CD14-positive monocyte (primary cell): Measurements from ENCODE around the gene RFX2. TPM values are rescaled to one million over a fixed set of nuclear protein-coding genes. Genes with fewer than 3 reads are reported as not detected.

Experiments
- DNase-seq, 3 donors: peaks; one replicate each; pipeline ENCODE4 v3.0.0-alpha.2; 2011 to 2022
- H2AFZ ChIP-seq: 2 replicates; pipeline ENCODE4 v1.6.0; 2012; ENCODE audit warnings: mild to moderate bottlenecking, low read depth, low read length, inconsistent platforms; ENCODE audit not compliant: insufficient read depth, poor library complexity, severe bottlenecking
- H3K27ac ChIP-seq, 2 donors: 1 replicate in 1 of 2; 2 replicates in 1 of 2; pipeline ENCODE4 v1.5.1; 2012 to 2013; ENCODE audit warnings: low read length in 2 of 2, control low read depth in 1 of 2, inconsistent platforms in 1 of 2, low read depth in 1 of 2, mild to moderate bottlenecking in 1 of 2
- H3K27me3 ChIP-seq, 2 donors: one replicate each; pipeline versions ENCODE4 v1.6.0 to v1.6.1; 2011 to 2013; ENCODE audit warnings: low read length in 2 of 2; ENCODE audit not compliant: control insufficient read depth in 2 of 2, insufficient read depth in 2 of 2
- H3K36me3 ChIP-seq, 2 donors: replicated peaks in 1 of 2; 1 replicate in 1 of 2; 2 replicates in 1 of 2; pipeline versions ENCODE4 v1.5.1 to v1.6.1; 2012 to 2013; ENCODE audit warnings: low read length in 2 of 2, control low read depth in 1 of 2, inconsistent platforms in 1 of 2, mild to moderate bottlenecking in 1 of 2; ENCODE audit not compliant: insufficient read depth in 2 of 2, control insufficient read depth in 1 of 2
- H3K4me1 ChIP-seq, 2 donors: 1 replicate in 1 of 2; 2 replicates in 1 of 2; pipeline versions ENCODE4 v1.5.1 to v1.6.1; 2012 to 2013; ENCODE audit warnings: low read length in 2 of 2, control low read depth in 1 of 2, inconsistent platforms in 1 of 2, mild to moderate bottlenecking in 1 of 2, moderate library complexity in 1 of 2; ENCODE audit not compliant: insufficient read depth in 2 of 2, control insufficient read depth in 1 of 2
- H3K4me2 ChIP-seq: replicated peaks from 2 replicates; pipeline ENCODE3; 2012; ENCODE audit warnings: low read length, moderate library complexity, mild to moderate bottlenecking; ENCODE audit not compliant: poor library complexity, severe bottlenecking; ENCODE audit errors: extremely low read depth
- H3K4me3 ChIP-seq, 3 experiments: fragments of 200-600 bp in 1 of 3; sonication (generic) in 1 of 3; replicated peaks in 1 of 3; 1 replicate in 2 of 3; 2 replicates in 1 of 3; pipeline ENCODE4 v1.5.1; 2011 to 2013; ENCODE audit warnings: low read length in 3 of 3, mild to moderate bottlenecking in 3 of 3, control low read depth in 2 of 3, low read depth in 2 of 3, inconsistent platforms in 1 of 3, moderate library complexity in 1 of 3
- H3K79me2 ChIP-seq: 2 replicates; pipeline ENCODE4 v1.6.0; 2012; ENCODE audit warnings: mild to moderate bottlenecking, control low read depth, inconsistent platforms, low read length, moderate library complexity; ENCODE audit not compliant: insufficient read depth
- H3K9ac ChIP-seq: 2 replicates; pipeline ENCODE4 v1.6.0; 2017; ENCODE audit warnings: low read length, mild to moderate bottlenecking; ENCODE audit not compliant: insufficient read depth, poor library complexity, severe bottlenecking
- H3K9me3 ChIP-seq, 2 donors: replicated peaks in 1 of 2; 1 replicate in 1 of 2; 2 replicates in 1 of 2; pipeline versions ENCODE4 v1.5.1 to v1.6.1; 2012 to 2013; ENCODE audit warnings: low read length in 2 of 2, control low read depth in 1 of 2; ENCODE audit not compliant: control insufficient read depth in 1 of 2, insufficient read depth in 1 of 2
- H4K20me1 ChIP-seq: 2 replicates; pipeline ENCODE4 v1.6.0; 2012; ENCODE audit warnings: mild to moderate bottlenecking, low read length, control low read depth, moderate library complexity; ENCODE audit not compliant: insufficient read depth
- H3K27ac Mint-ChIP-seq, 7 donors: one replicate each; pipeline ENCODE4 v1.8.0; 2020; ENCODE audit warnings: mild to moderate bottlenecking in 7 of 7, mixed read lengths in 7 of 7, moderate library complexity in 6 of 7, inconsistent platforms in 2 of 7
- H3K27me3 Mint-ChIP-seq, 3 donors: one replicate each; pipeline ENCODE4 v1.8.0; 2021 to 2022; ENCODE audit warnings: low read depth in 3 of 3, mild to moderate bottlenecking in 3 of 3, mixed read lengths in 3 of 3, moderate library complexity in 3 of 3, inconsistent platforms in 1 of 3
- H3K36me3 Mint-ChIP-seq, 2 donors: one replicate each; pipeline ENCODE4 v1.8.0; 2020; ENCODE audit warnings: mixed read lengths in 2 of 2, inconsistent platforms in 1 of 2, mild to moderate bottlenecking in 1 of 2
- H3K4me1 Mint-ChIP-seq: one replicate; pipeline ENCODE4 v1.8.0; 2020; ENCODE audit warnings: mild to moderate bottlenecking, mixed read lengths
- H3K4me3 Mint-ChIP-seq, 2 donors: one replicate each; pipeline ENCODE4 v1.8.0; 2020; ENCODE audit warnings: mild to moderate bottlenecking in 2 of 2, mixed read lengths in 2 of 2, moderate library complexity in 1 of 2
- H3K9me3 Mint-ChIP-seq, 7 donors: one replicate each; pipeline ENCODE4 v1.8.0; 2020 to 2022; ENCODE audit warnings: mixed read lengths in 7 of 7, mild to moderate bottlenecking in 6 of 7, moderate library complexity in 6 of 7, inconsistent platforms in 2 of 7
- CTCF ChIP-seq: fragments of 200-600 bp; IDR thresholded peaks from one replicate; pipeline ENCODE4 v1.8.0; 2022; ENCODE audit warnings: antibody characterized with exemption, mild to moderate bottlenecking
- WGBS: methylation state at CpG from one replicate; pipeline ENCODE4 v1.1.5; 2013; ENCODE audit warnings: missing lambda C conversion rate; ENCODE audit not compliant: insufficient coverage; 5-methylcytosine and 5-hydroxymethylcytosine counted together
- intact Hi-C, 2 donors: fragments of 100-400 bp; cut with micrococcal nuclease; formaldehyde crosslinking; loops; one replicate each; pipeline versions ENCODE4 v1.15.0 to v1.15.1; 2023
- polyA plus RNA-seq, 3 donors: library from polyadenylated mRNA; depleted of rRNA in 1 of 3; unstranded in 2 of 3; stranded (reverse) in 1 of 3; fragments of 300-500 nt in 2 of 3; fragments of >200 nt in 1 of 3; fragmentation: Illumina TruSeq in 2 of 3; gene quantifications; 1 replicate in 2 of 3; 2 replicates in 1 of 3; pipeline ENCODE4 v1.2.3, GENCODE V29; 2012 to 2021

RFX2 gene
- polyA plus RNA-seq, 3 donors, result 5.7 to 12.9 (median 8.7) TPM

DNA sequence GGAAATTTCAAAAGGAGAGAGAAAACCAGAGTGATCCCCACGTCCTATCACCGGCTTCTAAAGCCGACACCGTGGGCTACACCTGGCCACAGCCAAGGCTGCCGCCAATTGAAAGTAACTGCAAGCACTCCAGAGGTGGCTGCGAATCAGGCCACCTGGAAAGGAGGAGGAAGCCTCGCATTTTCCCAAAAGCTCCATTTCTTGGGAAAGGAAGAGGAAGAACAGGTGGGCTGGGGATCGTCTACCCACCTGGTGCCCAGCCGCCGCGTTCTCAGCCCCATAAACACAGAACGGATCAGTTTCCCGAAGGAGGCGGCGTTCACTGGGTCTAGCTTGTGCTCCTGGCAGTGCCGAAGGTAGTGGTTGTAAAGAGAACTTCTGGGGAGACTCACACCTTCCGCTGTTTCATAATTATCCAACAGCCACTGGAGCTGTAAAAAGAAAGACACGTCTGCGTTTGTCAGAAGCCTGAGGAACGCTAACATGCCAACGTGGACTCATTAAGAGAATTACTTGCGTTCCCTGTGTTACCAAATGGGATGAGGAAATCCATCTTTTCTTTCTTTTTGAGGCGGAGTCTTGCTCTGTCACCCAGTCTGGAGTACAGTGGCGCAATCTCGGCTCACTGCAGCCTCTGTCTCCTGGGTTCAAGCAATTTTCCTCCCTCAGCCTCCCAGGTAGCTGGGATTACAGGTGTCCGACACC is 94.3 kb downstream of the RFX2 start:
- 98% methylated on average over 12 of the region's 26 CpGs for WGBS
- Histone ChIP-seq H3K79me2 (no peaks in the 10 kb centered on the region), H3K27me3 (no peaks in the 10 kb centered on the region), H4K20me1 (no peaks in the 10 kb centered on the region), H3K9ac (no peak overlapping the region), H3K4me1 (no peaks in the 10 kb centered on the region), H3K9me3 (no peaks in the 10 kb centered on the region), H3K4me3 (no peak overlapping the region), H3K4me2 (no peak overlapping the region), H3K36me3 (no peaks in the 10 kb centered on the region), H2AFZ (no peak overlapping the region), H3K27ac (no peak overlapping the region)
- no peaks in the 10 kb centered on the region for H3K9me3 Mint-ChIP-seq
- no peak overlapping the region for H3K4me3 Mint-ChIP-seq
- peaks cover 0 to 4% (median 0%) of the 10 kb centered on the region in 3 donors for H3K27me3 Mint-ChIP-seq
- peaks cover 3 to 20% of the 10 kb centered on the region in 2 donors for H3K36me3 Mint-ChIP-seq
- no peak overlapping the region for H3K27ac Mint-ChIP-seq
- H3K4me1 Mint-ChIP-seq, result peaks cover 5% of the 10 kb centered on the region
- no peak for TF ChIP-seq CTCF
- no peak for DNase-seq
- intact Hi-C loops, result no loop called here

GRCh38 chr19:6014551-6015135 is 95.7 kb downstream of the RFX2 start:
- H3K4me3 ChIP-seq, result no peak overlapping the region
- Mint-ChIP-seq H3K27me3 (peaks cover 0 to 4% (median 0%) of the 10 kb centered on the region in 3 donors), H3K27ac (no peak overlapping the region), H3K9me3 (no peaks in the 10 kb centered on the region), H3K36me3 (peaks cover 6 to 28% of the 10 kb centered on the region in 2 donors), H3K4me3 (no peak overlapping the region), H3K4me1 (no peaks in the 10 kb centered on the region)
- no peak for DNase-seq
- WGBS, result 96% methylated on average over 8 of the region's 13 CpGs
- no peaks in the 10 kb centered on the region for H4K20me1 ChIP-seq
- H3K27ac ChIP-seq, result no peak overlapping the region
- intact Hi-C loops, result no loop called here
- H3K4me1 ChIP-seq, result no peaks in the 10 kb centered on the region
- no peak for TF ChIP-seq CTCF
- no peaks in the 10 kb centered on the region for H3K36me3 ChIP-seq
- no peaks in the 10 kb centered on the region for H3K9me3 ChIP-seq
- no peaks in the 10 kb centered on the region for H3K27me3 ChIP-seq
- H3K9ac ChIP-seq, result no peak overlapping the region
- H2AFZ ChIP-seq, result no peak overlapping the region
- H3K79me2 ChIP-seq, result no peaks in the 10 kb centered on the region
- no peak overlapping the region for H3K4me2 ChIP-seq
